ENCODE results near the gene SLC27A5.
"Not testable (repeated sequence)": the region's sequence is repeated elsewhere in the genome, so short reads cannot be mapped to it uniquely, and the experiment has no call there.

SLC27A5 gene

GRCh38 chr19:58550362-58551122 lies 38.8 kb upstream of the SLC27A5 start:
- DNase-seq: peak in 1 of 2 donors; percentile 18

DNA sequence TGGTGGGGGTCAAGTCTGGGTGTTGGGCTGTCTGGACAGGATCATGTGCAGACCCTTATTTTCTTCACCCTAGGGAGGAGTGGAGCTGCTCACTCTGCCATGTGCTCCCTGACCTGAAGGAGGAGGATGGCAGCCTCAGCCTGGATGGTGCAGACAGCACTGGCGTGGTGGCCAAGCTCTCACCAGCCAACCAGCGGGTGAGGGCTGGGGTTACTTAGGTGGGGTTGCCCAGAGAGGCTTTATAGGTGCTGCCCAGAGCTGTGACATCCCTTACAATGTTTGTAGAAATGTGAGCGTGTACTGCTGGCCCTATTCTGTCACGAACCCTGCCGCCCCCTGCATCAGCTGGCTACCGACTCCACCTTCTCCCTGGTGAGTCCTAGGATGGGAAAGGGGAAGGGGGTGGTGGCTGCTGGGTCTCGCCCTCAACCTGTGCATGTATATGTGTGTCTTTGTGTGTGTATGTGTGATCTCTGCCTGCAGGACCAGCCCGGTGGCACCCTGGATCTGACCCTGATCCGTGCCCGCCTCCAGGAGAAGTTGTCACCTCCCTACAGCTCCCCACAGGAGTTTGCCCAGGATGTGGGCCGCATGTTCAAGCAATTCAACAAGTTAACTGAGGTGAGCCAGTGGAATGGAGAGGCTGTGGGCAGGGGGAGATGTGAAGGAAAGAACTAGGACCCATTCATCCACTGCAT lies 38.0 kb upstream of the SLC27A5 start:
- no peak for DNase-seq

- no peak for DNase-seq
These were observed 37.3 kb upstream of the SLC27A5 start for GRCh38 chr19:58548859-58549663.

DNA sequence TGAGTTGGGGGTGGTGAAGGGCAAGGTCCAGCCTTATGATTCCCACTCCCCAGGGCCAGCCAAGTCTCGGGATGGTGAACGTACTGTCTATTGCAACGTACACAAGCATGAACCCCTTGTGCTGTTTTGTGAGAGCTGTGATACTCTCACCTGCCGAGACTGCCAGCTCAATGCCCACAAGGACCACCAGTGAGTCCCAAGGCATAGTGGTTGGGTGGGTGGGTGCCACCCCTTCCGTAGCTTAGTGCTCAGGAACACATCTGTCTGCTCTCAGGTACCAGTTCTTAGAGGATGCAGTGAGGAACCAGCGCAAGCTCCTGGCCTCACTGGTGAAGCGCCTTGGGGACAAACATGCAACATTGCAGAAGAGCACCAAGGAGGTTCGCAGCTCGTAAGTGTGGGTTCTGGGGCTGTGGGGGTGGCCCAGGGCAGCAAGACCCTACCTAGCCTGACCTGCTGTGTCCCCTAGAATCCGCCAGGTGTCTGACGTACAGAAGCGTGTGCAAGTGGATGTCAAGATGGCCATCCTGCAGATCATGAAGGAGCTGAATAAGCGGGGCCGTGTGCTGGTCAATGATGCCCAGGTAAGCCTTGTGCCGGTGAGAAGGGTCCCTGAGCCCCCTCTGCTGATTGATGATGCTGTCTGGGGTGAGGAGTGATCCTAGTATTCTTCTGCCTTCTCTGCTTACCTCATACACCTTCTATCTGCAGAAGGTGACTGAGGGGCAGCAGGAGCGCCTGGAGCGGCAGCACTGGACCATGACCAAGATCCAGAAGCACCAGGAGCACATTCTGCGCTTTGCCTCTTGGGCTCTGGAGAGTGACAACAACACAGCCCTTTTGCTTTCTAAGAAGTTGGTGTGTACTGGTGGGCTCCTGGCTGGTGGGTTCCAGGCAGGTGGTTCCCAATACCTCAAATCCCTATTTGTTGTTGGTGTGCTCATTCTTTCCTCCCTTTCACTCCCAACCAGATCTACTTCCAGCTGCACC lies 35.8 kb upstream of the SLC27A5 start:
- peak in 1 of 2 donors; percentile 19 for DNase-seq

DNA sequence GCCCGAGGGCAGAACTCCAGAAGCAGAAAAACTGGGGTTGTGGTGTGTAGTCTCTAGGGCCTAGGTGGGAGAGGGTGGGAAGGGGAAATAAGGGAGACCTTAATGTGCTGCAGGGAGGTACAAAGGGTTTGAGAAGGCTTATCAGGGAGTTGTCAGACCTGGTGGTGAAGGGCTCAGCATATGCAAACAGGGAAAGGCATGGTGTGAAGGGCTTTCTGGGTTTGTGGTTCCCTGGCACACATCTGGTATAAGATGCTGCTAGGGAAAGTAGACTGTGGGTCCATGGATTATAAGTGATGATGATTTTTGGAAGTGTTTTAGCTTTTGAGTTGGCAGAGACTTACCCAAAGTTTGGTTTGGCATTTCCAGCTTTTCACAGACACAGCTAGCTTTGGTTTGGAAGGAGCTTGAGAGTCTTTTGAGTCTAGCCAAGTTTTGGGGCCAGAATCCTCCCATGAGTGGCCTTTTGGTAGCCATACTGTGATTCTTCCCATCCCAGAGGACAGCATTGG lies 34.3 kb upstream of the SLC27A5 start:
- DNase-seq: no peak

DNA sequence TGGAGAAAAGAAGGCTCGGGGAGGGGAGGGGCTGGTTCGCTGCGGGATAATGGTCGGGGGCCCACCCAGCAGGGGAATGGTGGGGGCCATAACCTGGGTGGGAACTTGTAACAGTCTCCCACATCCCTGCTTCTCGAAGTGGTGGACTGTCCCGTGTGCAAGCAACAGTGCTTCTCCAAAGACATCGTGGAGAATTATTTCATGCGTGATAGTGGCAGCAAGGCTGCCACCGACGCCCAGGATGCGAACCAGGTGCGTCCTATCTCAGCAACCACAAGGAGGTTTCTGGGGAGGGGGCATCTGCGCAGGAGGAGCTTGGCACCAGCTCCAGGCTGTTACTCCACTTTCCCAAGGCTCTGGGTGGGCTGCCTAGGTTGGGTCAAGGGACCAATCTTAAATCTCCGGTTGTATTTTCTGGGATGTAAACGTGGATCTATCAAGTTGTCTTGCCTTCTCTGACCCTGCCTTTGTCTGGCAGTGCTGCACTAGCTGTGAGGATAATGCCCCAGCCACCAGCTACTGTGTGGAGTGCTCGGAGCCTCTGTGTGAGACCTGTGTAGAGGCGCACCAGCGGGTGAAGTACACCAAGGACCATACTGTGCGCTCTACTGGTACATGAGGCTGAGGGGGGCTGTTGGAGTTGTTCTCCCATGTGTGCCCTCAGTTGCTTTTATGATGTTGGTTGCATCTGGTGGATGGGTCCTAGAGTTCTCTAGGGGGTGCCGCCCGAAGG lies 33.7 kb upstream of the SLC27A5 start:
- peak in 1 of 2 donors; percentile 18 for DNase-seq

DNA sequence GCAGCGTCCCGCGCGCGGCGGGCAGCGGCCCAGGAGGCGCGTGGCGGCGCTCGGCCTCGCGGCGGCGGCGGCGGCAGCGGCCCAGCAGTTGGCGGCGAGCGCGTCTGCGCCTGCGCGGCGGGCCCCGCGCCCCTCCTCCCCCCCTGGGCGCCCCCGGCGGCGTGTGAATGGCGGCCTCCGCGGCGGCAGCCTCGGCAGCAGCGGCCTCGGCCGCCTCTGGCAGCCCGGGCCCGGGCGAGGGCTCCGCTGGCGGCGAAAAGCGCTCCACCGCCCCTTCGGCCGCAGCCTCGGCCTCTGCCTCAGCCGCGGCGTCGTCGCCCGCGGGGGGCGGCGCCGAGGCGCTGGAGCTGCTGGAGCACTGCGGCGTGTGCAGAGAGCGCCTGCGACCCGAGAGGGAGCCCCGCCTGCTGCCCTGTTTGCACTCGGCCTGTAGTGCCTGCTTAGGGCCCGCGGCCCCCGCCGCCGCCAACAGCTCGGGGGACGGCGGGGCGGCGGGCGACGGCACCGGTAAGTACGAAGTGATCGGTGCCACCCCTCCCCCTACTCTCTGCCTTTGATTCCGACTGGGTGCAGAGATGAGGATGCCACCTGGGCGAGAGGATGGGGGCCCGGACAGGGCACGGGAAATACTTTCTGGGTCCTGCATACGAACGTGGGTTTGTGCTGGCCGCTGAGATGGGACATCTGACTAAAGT lies 32.9 kb upstream of the SLC27A5 start:
- DNase-seq: peak in 1 of 2 donors; percentile 77

- DNase-seq: peak; percentile 100
These were observed 32.2 kb upstream of the SLC27A5 start, which contains the start of gene TRIM28 for GRCh38 chr19:58543826-58544590. Gene TRIM28 (plus strand): TSS chr19:58544064. CDS start chr19:58544758, 694 bp downstream.

GRCh38 chr19:58542641-58543372 lies 31.0 kb upstream of the SLC27A5 start:
- not testable (repeated sequence) for DNase-seq

DNA sequence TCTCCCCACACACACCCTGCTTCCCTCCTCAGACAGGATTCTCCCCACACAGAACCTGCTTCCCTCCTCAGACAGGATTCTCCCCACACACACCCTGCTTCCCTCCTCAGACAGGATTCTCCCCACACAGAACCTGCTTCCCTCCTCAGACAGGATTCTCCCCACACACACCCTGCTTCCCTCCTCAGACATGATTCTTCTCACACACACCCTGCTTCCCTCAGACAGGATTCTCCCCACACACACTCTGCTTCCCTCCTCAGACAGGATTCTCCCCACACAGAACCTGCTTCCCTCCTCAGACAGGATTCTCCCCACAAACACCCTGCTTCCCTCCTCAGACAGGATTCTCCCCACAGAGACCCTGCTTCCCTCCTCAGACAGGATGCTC lies 27.4 kb upstream of the SLC27A5 start:
- not testable (repeated sequence) for DNase-seq

- DNase-seq: peak; percentile 47 to 63
These were observed 26.7 kb upstream of the SLC27A5 start for GRCh38 chr19:58538257-58539168.

GRCh38 chr19:58536852-58537798 lies 25.3 kb upstream of the SLC27A5 start:
- DNase-seq: no peak

GRCh38 chr19:58535857-58536256 lies 24.1 kb upstream of the SLC27A5 start:
- no peak for DNase-seq

GRCh38 chr19:58531034-58531840 lies 19.4 kb upstream of the SLC27A5 start:
- no peak for DNase-seq

GRCh38 chr19:58529405-58529804 lies 17.6 kb upstream of the SLC27A5 start:
- no peak for DNase-seq

DNA sequence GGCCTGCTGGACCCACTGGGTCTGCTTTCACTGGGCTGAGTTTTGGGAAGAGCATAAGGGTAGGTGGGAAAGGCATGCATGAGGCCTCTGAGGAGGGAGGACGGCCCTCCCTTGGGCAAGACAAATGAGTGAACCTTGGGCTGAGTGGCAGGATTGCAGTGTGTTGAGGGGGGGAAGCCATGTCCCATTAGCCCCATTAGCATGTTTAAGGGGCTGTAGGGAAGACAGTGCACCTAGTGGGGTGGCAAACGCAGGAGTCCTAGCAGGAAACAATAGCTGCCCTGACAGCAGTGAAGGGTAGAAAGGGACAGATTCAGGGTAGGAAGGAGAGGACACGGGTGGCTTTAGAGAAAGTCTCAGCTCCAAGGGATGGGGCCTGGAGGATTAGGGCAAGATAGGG lies 10.9 kb upstream of the SLC27A5 start:
- DNase-seq: no peak

Measured in stimulated activated CD4-positive, alpha-beta T cell treated with anti-CD3 and anti-CD28 coated beads, Interleukin-2, amount 100 ng/mL, for 24 hours (primary cell).